ENCODE results near the gene RBM14. TPM values are rescaled to one million over a fixed set of nuclear protein-coding genes. Genes with fewer than 3 reads are reported as not detected.

Gene RBM14
- total RNA-seq, 4 donors from 2014 or later = 42.4 to 72.6 (median 61.5) TPM

GRCh38 chr11:66670816-66671215 is 54.4 kb downstream of the RBM14 start:
- Histone ChIP-seq H3K27me3 (no peaks in the 10 kb centered on the region), H3K4me1 (peaks cover 0 to 56% (median 17%) of the 10 kb centered on the region in 4 donors), H3K27ac (no peak overlapping the region), H3K4me3 (no peak overlapping the region), H3K9me3 (no peaks in the 10 kb centered on the region), H3K36me3 (peaks cover 0 to 43% (median 0%) of the 10 kb centered on the region in 3 donors)
- DNase-seq (ENCODE audit: low spot score in 2 of 2) = no peak
- WGBS, 2 donors = 54 to 65% methylated on average over 5 of the region's 5 CpGs
- no peak for TF ChIP-seq EP300 (IDR thresholded peaks at IDR 0.05)

- 80 to 84% methylated on average over 2 of the region's 2 CpGs for WGBS, 2 donors
- DNase-seq (ENCODE audit: low spot score in 2 of 2) = no peak
- TF ChIP-seq CTCF (IDR thresholded peaks at IDR 0.05) = no peak
- TF ChIP-seq POLR2A (IDR thresholded peaks at IDR 0.05) = no peak
- TF ChIP-seq EP300 (IDR thresholded peaks at IDR 0.05) = no peak
- Histone ChIP-seq H3K27me3 (no peaks in the 10 kb centered on the region), H3K4me3 (no peak overlapping the region), H3K36me3 (peaks cover 0 to 8% (median 0%) of the 10 kb centered on the region in 3 donors), H3K9me3 (no peaks in the 10 kb centered on the region), H3K4me1 (peaks cover 0 to 57% (median 31%) of the 10 kb centered on the region in 4 donors), H3K27ac (no peak overlapping the region)
These were observed 58.7 kb downstream of the RBM14 start for GRCh38 chr11:66674964-66675602.

DNA sequence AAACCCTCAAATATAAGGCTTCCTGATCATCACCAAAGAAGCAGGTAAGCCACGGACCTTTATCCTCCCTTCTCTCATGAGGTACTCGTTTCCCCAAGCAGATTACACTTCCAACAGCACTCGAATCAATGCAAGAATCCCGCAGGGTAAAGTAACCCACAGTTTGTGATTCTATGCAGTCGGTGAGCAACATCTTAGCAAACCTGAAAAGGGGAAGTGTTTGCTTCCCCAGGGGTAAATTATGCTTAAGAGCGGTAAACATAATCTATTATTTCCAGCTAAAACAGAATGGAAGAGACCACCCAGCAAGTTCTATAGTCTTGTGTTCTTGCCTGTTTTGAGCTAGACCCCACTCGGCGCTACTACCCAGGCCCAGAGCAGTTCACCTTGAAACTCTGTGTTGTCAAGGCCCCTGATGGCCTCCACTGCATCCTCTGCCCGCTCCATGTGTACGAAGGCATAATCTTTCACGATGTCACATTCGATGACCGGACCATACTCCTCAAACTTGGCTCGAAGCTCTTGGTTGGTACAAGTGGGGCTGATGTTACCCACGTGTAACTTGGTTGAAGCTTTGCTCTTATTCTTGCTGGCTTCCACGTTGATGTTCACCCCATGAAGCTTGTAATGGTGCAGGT is 60.0 kb downstream of the RBM14 start:
- Histone ChIP-seq H3K27ac (no peak overlapping the region), H3K27me3 (no peaks in the 10 kb centered on the region), H3K4me3 (peak overlapping the region in 3 of 4 donors; percentile 53 to 77 (median 70)), H3K4me1 (peaks cover 0 to 48% (median 30%) of the 10 kb centered on the region in 4 donors), H3K9me3 (no peaks in the 10 kb centered on the region), H3K36me3 (no peaks in the 10 kb centered on the region)
- DNase-seq (ENCODE audit: low spot score in 2 of 2) = no peak
- WGBS, 2 donors = 56 to 57% methylated on average over 16 of the region's 16 CpGs
- TF ChIP-seq POLR2A (IDR thresholded peaks at IDR 0.05) (no peak), CTCF (IDR thresholded peaks at IDR 0.05) (no peak), EP300 (IDR thresholded peaks at IDR 0.05) (no peak)

Small RNA genes lying within 50 kb of the gene (small RNA-seq; reads per million reads assigned to genes)
- gene RNU4-39P = not detected

Other genes with a start within 250 kb of the RBM14 start
- gene SLC29A2, start 244.9 kb upstream of the RBM14 start, total RNA-seq = 1 to 10 TPM; 1.5 to 5.4 (median 2.4) TPM
- gene NPAS4, start 195.6 kb upstream of the RBM14 start, total RNA-seq = under 1 TPM in 1 of 4 donors, not detected in 3; 0.42 TPM
- 10 to 100 TPM; 42.9 to 63.8 (median 53.9) TPM for gene MRPL11, start 177.8 kb upstream of the RBM14 start, total RNA-seq
- gene PELI3, start 149.7 kb upstream of the RBM14 start, total RNA-seq = 10 to 100 TPM; 14.4 to 26.4 (median 20.4) TPM
- 10 to 100 TPM; 12.2 to 41.8 (median 25.0) TPM for gene DPP3, start 136.2 kb upstream of the RBM14 start, total RNA-seq
- 100 to 1,000 TPM in 2 of 4 donors, 10 to 100 TPM in 2; 66.1 to 161 (median 104) TPM for gene BBS1, start 106.0 kb upstream of the RBM14 start, total RNA-seq
- 10 to 100 TPM; 15.3 to 17.7 (median 16.6) TPM for gene ZDHHC24, start 70.6 kb upstream of the RBM14 start, total RNA-seq
- gene ACTN3, start 69.7 kb upstream of the RBM14 start, total RNA-seq = under 1 TPM in 1 of 4 donors, not detected in 3; 0.21 TPM
- gene CTSF, start 48.0 kb upstream of the RBM14 start, total RNA-seq = 100 to 1,000 TPM; 102 to 322 (median 190) TPM
- gene CCDC87, start 23.6 kb upstream of the RBM14 start, total RNA-seq = 1 to 10 TPM in 1 of 4 donors, under 1 TPM in 2, not detected in 1; 0.21 to 1.1 (median 0.30) TPM
- 10 to 100 TPM; 33.4 to 54.0 (median 48.6) TPM for gene CCS, start 23.4 kb upstream of the RBM14 start, total RNA-seq
- gene RBM4, start 22.1 kb downstream of the RBM14 start, total RNA-seq = 10 to 100 TPM; 53.5 to 83.9 (median 57.2) TPM
- 10 to 100 TPM in 3 of 4 donors, 1 to 10 TPM in 1; 7.1 to 15.9 (median 12.2) TPM for gene RBM4B, start 61.3 kb downstream of the RBM14 start, total RNA-seq
- 10 to 100 TPM in 2 of 4 donors, 1 to 10 TPM in 2; 3.1 to 18.3 (median 8.5) TPM for gene SPTBN2, start 112.6 kb downstream of the RBM14 start, total RNA-seq
- 10 to 100 TPM; 18.1 to 25.8 (median 20.9) TPM for gene RCE1, start 226.8 kb downstream of the RBM14 start, total RNA-seq
- 10 to 100 TPM in 3 of 4 donors, 1 to 10 TPM in 1; 9.4 to 17.1 (median 14.0) TPM for gene LRFN4, start 240.4 kb downstream of the RBM14 start, total RNA-seq

All from tibial nerve (tissue), 4 donors.